ENCODE measurements around the gene TIMP2.
A peak's percentile ranks its signal among the peaks of the same experiment; 100 is the strongest.

The TIMP2 gene

DNA sequence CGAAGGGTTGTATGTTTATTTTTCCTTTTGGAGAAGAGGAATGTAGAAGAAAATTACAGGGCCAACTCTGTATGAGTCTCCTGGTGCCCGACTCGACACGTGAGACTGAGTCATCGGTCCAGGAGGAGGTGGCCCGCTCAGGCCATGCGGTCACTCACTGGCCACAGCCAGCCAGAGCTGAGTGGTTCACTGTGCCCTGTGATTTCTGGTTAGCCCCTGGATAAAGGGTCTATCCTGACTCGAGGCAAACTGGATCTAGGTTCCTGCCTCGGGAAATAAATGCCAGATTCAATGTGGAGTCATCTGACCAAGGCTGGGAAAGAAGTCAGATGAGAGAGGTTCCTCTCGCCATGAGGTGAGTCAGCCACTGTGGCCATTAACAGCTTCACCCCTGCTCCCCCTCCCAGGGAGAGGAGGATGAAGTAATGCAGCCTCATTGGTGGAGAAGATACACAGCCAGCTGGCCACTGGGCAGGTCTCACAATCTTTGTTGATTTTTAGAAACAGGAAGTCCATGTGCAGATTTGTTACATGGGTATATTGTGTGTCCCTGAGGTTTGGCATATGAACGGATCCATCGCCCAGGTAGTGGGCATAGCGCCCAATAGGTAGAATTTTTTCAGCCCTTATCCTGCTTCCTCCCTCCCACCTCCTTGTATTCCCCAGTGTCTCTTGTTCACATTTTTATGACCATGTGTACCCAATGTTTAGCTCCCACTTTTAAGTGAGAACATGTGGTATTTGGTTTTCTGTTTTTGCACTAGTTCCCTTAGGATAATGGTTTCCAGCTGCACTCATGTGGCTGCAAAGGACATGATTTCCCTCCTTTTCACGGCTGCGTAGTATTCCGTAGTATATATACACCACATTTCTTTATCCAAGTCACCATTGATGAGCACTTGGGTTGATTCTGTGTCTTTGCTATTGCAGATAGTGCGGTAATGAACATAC lies 62.8 kb downstream of the TIMP2 start:
- no peak for DNase-seq

DNA sequence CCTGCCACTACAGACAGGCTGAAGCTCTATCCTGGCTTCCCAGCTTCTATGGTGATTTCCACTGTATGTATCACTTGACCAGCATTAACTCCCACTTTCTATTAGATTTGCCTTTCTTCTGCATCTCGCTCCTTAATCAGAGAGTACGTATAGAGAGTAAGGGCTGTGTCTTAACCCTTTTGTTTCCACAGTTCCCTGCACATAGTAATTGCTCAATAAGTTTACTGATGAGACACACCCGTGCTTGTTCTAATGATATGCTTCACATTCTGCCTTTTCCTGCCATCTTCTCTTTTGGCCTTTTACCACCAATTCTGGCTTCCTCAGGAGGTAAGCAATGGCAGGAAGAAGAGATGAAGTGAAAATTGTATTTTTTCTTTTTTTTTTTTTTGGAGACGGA lies 64.0 kb downstream of the TIMP2 start:
- DNase-seq, result no peak

DNA sequence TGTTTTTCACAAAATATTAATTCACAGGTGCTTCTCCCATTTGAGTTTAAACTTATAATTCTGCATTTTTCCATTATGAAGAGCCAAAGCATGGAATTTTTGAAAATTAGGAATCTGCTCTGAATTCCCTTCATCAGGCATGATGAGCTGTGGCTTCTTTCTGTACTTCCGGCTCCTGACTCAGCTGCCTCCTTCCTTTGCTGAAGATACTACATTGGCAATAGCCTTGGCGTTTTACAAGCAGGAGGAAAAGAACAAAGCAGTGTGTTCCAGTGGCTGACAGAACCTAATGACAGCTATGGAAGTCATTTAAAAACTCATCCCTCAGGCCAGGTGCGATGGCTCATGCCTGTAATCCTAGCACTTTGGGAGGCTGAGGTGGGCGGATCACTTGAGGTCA lies 66.1 kb downstream of the TIMP2 start:
- no peak for DNase-seq

DNA sequence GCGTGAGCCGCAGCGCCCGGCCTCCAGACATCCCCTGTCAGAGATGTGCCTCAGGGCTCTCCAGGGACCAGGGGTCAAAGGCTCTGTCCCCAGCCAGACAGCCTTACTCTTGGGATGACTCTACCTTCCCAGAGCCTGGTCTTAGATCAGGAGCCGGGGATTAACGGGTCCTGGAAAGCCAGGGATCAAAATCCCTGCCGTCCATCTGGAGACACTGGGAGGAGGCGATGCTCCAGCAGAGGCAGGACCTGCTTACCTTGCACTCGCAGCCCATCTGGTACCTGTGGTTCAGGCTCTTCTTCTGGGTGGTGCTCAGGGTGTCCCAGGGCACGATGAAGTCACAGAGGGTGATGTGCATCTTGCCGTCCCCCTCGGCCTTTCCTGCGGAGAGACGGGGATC lies 67.9 kb downstream of the TIMP2 start:
- no peak for DNase-seq

DNA sequence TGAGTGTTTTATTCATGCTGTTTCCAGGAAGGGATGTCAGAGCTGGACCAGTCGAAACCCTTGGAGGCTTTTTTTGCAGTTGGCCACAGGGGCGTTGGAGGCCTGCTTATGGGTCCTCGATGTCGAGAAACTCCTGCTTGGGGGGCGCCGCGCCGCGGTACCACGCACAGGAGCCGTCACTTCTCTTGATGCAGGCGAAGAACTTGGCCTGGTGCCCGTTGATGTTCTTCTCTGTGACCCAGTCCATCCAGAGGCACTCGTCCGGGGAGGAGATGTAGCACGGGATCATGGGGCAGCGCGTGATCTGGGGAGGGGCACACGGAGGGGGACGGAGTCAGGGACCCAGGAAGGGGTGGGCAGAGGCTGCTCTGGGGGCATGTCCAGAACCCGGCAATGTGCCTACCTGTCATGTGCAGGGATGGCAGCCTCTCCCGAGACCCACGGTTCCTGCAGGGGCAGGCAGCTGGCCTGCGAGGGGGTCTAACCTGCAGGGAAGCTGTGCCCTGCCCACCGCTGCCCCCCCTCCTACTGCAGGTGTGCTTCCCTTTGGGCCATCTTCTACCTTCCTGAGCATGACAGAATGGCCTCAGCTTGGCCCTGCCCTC lies 69.5 kb downstream of the TIMP2 start:
- DNase-seq, result no peak

DNA sequence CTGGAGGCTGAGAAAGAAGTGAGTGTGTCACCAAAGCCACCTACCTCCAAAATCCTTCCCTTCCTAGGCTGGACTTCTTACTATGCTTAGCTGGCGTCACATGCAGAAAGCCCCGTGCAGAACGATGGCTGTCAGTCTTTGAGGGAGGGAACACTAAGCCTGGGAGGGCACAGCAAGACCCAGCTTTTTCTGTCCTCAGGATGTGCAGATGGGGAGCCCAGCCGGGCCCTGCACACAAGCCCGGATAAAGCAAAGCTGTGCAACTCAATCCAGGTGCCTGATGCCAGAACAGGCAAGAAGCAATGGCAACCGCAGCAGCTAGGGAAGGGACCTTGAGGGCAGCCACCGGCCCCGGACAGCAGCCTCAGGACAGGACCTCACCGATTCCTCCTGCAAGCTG lies 70.7 kb downstream of the TIMP2 start:
- DNase-seq, result no peak

DNA sequence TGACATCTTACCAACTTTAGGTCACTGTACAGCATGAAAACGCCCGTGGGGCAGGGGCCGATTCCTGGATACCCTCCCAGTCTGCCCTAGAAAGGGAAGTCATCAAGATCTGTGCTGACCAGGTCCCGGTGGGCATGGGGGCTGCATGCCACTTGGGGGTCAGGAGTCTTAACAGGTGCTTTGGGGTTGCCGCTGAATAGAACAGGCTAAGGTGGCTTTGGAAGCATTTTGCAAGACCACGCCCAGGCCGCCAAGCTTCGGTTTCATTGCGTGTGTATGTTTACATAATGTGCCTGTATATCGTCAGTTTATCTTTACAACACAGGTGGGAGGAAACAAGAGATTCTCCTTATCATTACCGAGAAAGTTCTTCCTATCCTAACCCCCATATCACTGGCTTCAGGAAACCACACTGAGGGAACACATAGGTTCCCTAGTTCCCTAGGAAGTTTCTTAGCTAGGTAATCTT lies 71.2 kb downstream of the TIMP2 start:
- peak; percentile 20 for DNase-seq

DNA sequence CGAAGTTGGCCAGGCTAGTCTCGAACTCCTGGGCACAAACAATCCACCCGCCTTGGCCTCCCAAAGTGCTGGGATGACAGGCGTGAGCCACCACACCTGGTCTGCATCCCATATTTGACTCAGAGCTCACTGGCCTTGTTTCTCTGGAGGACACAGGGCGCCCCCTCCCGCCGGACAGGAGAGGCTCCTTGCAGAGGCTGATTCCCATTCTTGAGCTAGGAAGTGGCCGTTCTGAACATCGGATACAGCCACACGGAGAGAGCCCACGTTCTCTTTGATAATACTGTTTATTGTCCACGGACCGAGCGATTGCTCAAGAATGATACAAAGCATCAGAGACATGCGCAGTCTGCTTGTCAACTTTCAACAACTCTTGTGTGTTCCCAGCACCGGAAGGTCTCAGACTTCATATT lies 72.5 kb downstream of the TIMP2 start:
- no peak for DNase-seq

DNA sequence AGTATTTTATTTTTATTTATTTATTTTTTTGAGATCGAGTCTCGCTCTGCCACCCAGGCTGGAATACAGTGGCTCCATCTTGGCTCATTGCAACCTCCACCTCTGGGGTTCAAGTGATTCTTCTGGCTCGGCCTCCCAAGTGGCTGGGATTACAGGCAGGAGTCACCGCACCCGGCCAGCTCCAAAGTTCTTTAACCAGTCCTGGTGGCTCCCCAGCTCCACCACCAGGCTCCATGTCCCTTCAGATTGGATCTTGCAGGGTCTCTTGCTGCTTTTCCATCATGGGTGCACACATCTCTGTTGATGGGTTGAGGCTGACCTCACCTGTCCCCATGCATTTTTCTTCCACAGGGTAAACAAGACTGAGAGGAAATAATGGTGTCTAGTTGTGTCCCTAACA lies 76.2 kb downstream of the TIMP2 start:
- no peak for DNase-seq

DNA sequence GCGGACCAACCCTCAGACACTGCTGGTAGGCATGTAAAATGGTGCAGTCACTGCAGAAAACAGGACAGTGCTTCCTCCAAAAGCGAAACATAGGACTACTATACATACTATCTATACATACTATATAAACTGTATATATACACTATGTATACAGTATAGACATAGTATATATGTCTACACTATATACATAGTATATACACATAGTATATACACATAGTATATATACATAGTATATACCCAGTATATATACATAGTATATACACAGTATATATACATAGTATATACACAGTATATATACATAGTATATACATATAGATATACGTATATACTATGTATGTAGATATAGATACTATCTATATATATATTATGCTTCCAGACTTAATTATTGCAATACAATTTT lies 78.1 kb downstream of the TIMP2 start:
- DNase-seq, result no peak

DNA sequence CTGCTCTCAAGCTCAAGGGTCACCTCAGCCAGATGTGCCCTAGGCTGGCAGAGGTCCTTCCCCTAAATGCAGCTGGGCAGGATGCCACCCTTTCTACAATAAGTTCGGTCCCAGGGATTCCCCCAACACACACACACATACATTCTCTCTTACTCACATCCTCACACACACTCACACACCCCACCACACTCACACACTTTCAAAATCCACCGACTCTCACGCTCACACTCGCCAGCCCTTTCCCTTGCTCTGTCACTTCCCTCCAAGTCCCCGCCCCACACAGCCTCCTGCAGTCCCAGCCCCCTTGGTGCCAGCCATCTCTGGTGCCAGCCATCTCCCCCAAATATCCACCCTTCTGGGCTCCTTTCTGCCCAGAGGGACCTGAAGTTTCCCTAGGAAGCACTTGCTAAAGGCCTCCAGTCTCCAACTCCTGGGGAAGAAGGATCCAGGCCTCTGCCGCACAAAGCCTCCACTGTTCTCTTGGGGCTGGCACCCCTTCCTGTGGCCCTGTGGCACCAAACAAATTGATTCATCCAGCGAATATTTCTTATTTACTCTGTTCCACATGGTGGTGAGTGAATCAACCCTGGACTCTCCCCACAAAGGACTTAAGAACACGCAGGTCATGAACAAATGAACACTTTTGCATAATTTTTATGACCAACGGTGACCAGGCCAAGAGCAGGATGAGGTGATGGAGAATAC lies 80.7 kb downstream of the TIMP2 start:
- DNase-seq, result no peak

DNA sequence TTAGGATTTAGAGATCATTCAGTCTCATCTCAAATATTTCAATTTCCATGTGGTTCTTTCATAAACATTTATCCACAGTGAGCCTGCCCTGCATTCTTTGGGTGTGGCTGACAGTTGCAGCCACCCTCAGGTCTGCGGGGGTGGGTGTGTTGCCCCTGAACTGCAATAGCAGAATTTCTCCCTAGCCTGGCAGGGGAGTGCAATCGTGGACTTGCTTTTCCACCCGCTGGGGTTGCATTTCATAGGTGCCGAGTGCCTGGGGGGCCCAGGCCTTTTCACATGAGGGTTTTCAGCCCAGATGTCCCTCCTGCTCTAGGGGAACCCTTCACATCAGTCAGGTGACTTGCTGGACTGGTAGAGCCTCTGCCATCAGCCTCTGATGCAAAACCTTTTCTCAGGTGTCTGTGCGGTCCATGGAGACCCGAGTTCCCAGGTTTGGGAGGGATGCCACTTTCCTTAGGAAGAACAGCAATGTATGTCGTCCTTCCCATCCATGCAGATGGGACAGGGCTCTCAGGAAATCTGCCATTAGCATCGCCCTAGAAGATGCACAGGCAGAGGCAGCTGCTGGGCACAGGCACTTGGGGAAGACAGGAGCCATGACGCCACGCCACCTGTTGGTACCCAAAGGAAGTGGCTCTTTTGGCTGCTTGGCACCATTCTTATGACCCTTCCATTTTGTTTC lies 82.2 kb downstream of the TIMP2 start:
- DNase-seq, result peak; percentile 17

DNA sequence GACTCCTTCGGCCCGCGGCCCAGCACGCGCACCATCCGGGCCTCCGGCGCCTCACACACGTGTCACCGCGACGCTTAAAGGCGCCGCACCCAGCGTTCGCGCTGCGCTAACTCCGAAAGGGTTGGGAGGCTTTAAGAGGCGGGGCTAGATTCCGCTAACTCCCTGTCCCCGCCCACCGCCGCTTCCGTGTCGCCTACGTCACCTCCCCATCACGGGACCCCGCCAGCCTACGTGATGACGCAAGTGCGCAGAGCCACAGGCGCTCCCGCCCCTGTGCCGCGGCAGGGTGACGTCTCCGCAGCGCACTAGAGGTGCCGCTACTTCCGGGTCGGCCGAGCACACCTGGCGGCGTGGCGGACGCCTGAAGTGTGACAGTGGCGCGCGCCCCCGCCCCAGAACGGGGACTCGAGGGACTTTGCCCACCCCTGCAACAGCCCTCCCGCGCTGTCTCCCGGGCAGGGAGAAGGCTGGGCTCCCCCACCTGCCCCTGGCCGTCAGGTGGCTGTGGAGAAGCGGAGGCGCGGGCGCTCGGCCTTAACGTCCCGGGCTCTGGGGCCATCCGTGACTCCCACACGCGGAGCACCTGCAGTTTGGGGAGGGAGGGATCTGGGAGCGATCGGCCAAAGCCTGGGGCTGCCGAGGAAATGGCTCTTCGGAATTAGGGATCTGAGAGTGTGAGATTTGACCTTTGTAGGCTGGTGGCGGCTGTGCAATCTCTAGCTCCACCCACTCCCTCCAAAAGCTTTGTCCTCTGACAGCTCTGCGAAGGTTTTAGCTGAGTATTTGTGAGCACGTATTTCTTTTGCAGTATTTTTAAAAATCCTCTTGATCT lies 84.2 kb downstream of the TIMP2 start, which contains the start of gene USP36:
Gene USP36, minus strand, starts transcription at position 35 of the 832 bp plus-strand sequence. CDS start 4,451 bp downstream, outside the sequence.
- DNase-seq, result peak; percentile 97

DNA sequence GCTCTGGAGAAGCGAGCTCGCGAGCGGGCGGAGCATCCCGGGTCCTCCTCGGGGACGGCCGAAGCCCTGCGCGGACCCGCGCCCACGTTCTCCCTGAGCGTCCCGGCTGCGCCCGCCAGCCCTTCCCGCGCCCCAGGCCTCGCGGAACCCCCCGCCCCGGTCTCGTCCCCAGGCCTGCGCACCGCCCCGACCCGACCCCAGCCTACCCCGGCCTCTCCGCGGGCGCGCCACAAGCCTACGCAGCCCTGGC lies 84.7 kb downstream of the TIMP2 start:
- no peak for DNase-seq

DNA sequence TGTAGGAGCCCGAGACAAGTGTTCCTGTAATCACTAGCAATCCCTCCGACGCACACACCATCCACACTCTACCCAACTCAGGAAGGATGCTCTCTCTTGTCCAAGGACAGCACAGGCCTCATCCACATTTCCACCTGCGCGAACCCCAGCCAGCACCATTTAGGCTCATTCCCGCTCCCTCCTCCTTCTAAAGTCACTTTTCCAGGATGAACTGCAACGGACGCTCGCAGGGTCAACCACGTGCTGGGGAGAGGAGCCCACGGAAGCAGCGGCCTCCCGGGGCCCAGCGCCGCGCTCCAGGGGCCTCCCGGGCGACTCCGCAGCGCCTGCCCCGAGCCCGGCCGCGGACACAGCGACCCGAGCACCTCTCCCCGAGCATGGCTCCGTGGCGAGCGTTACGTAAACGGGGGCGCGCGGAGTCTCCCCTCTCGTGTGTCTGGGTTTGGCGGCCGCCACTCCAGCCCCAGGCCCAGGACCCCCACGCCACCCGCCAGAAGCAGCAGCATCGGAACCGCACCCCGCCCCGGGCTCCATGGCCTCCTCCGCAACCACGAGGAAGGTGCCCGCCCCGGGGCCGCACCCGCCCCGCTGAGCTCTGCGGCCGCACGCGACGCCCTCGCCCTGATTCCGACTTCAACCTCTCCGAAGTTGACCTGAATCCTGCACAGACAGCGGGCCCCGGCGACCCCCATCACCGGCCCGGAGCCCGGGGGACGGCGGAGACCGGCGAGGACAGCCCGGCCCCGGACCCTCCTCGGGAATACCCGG lies 85.2 kb downstream of the TIMP2 start:
- DNase-seq, result no peak

DNA sequence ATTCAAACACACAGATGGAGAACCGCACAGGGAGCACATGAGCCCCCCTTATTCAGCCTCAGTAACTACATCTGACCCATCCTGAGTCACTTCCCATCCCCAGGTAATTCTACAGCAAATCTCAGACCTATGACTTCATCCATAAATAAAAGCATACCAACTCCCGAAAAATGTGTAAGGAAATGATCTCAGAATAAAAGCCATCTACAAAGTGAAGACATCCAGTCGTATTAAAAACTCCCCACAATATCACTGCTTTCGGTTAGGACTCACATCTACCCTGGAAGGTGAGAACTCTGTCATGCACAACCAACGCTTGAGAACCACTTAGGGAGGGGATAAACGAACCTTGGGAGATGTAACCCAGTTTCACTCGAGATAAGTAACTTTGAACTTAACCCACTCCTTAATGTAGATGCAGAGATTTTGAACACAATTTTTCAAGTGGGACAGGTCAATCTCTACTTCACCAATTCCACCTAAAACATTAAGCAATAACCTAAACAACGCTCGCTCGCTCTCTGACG lies 85.9 kb downstream of the TIMP2 start:
- DNase-seq, result no peak

DNA sequence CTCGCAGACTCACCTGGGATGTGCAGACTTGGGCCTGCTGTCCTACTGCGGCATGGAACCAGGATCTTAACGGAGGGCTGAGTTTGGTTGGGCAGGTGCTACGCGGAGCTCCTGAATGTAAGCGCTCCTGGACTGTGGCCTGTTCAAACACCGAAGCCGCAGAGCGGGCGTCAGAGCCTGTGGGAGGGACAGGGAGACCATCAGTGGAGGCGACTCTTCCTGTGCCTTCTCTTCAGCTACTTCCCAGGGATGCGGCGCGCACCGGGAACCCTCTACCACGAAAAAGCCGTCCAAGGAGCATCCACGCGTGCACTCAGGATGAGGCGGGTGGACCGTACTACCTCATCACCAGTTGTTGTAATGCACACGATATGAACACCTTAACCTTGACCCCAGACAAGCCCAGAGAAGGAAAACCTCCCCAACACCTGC lies 86.6 kb downstream of the TIMP2 start:
- no peak for DNase-seq

DNA sequence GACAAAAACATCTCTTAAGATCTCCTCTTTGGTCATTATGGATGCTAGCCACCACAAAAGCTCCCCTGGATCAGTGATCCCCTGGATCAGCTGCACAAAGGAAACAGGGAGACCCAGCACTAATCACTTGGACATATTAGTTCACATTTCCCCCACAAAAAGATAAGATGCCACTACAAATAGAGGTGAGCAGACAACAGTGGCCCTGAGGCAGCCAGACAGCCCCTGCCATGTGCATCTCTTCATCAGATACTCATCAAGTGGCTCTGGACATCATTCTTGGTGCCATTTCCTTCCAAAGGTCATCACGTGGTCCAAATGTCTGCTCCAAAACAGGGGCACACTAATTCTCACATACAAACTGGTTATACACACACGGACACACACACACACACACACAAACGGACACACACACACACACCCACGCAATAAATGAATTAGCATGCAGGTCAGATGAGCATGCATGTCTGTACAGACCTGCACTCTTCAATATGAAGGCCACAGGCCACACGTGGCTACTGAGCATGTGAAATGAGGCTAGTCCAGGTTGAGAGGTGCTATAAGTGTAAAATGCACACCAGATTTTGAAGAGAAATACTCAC lies 88.7 kb downstream of the TIMP2 start:
- no peak for DNase-seq

DNA sequence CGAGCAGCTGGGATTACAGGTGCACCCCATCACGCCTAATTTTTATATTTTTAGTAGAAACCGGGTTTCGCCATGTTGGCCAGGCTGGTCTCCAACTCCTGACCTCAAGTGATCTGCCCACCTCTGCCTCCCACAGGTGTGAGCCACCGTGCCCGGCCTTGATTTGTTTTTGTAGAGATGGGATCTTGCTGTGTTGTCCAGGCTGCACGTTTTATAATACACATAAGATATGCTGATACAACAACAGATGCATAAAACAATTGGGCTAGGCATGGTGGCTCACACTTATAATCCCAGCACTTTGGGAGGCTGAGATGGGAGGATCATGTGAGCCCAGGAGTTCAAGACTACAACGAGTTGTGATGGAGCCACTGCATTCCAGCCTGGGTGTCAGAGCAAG lies 90.6 kb downstream of the TIMP2 start:
- no peak for DNase-seq

DNA sequence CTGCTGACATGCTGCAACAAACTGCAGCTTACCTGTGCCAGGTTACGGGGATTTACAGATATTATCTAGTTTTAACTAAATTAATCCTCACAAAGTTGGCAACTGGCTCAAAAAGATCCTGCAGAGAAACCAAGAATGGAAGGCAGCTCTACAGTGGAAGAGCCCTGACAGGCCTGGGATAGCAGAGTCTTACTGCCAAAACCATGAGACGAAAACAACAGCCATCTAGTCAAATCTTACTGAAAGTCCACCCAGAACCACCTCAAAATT lies 92.7 kb downstream of the TIMP2 start:
- DNase-seq, result no peak
